HG03354 (cell line): Measurements from ENCODE around the gene ACAD11.
A peak's percentile ranks its signal among the peaks of the same experiment; 100 is the strongest.

Experiments
- ATAC-seq: cut with Tn5 transposase; IDR thresholded peaks from one replicate; pipeline ENCODE4 v1.9.1; 2021; ENCODE audit warnings: mild to moderate bottlenecking; ENCODE audit not compliant: unreplicated experiment, poor library complexity, severe bottlenecking

The ACAD11 gene

GRCh38 chr3:132535575-132536441 lies 123.8 kb downstream of the ACAD11 start:
- peak; percentile 56 for ATAC-seq

- no peak for ATAC-seq
Measured at GRCh38 chr3:132530624-132531023, 129.0 kb downstream of the ACAD11 start.

GRCh38 chr3:132522353-132522752 lies 137.3 kb downstream of the ACAD11 start:
- ATAC-seq, result peak; percentile 91

GRCh38 chr3:132521901-132522300 lies 137.7 kb downstream of the ACAD11 start:
- ATAC-seq, result no peak

DNA sequence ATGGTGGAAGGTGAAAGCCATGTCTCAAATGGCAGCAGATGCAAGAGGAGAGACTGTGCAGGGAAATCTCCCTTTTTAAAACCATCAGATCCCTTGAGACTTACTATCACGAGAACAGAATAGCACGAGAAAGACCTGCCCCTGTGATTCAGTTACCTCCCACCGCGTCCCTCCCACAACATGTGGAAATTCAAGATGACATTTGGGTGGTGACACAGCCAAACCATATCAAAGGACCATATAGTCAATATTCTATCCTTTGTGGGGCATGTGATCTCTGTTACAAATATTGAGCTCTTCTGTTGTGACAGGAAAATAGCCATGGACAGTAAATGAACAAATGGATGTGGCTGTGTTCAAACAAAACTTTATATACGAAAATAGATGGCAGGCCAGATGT lies 139.7 kb downstream of the ACAD11 start:
- ATAC-seq, result no peak

- no peak for ATAC-seq
Measured at GRCh38 chr3:132517311-132517710, 142.3 kb downstream of the ACAD11 start.

GRCh38 chr3:132513057-132513456 lies 146.6 kb downstream of the ACAD11 start:
- no peak for ATAC-seq

GRCh38 chr3:132509506-132509905 lies 150.1 kb downstream of the ACAD11 start:
- no peak for ATAC-seq

GRCh38 chr3:132509096-132509495 lies 150.5 kb downstream of the ACAD11 start:
- ATAC-seq, result no peak
